ENCODE data around the gene ANKMY2.

GRCh38 chr7:16590424-16590823, 55.1 kb downstream of the ANKMY2 start:
- TF ChIP-seq CTCF (IDR thresholded peaks at IDR 0.05 in 4 of 5, conservative IDR thresholded peaks at IDR 0.05 in 1 of 5), result no peak
- no peak for TF ChIP-seq POLR2A (IDR thresholded peaks at IDR 0.05)
